SKM-1 treated with dmso at 0.1 percent for 144 hours (cell line): Measurements from ENCODE around the gene INKA2.

Experiments used
- DNase-seq: peaks from one replicate; lab custom pipeline; 2025; ENCODE audit not compliant: unreplicated experiment; lab: John Stamatoyannopoulos, UW

The INKA2 gene

GRCh38 chr1:111739194-111739924 is at the start of gene INKA2:
Gene INKA2, minus strand, starts transcription at chr1:111739395. Its CDS starts 153 bp downstream, at chr1:111739242.
- peak; percentile 83 for DNase-seq

DNA sequence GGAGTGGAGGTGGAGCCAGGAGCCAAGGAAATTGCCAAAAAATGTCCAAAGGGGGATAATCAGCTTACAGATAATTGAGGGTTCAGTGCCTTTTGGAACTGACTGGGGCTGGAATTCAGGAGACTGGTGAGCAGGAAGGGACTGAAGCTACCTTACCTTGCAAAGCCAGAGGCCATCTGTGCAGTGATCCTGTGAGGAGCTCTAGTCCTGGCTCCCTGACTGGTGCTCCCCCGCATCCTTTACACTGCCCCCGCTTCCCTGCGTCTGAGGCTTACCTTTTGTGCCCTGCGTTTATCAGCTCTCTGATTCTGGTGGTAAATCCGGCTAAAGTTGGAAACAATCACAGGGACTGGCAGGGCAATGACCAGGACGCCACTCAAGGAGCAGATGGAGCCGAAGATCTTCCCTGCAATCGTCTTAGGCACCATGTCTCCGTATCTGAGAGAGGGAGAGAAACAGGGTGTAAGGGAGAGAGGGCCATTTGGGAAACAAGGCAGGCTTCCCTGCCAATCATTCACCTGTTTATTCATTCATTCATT is 47.5 kb upstream of the INKA2 start:
- no peak for DNase-seq

GRCh38 chr1:111784273-111784901 is 45.2 kb upstream of the INKA2 start:
- DNase-seq, result no peak

DNA sequence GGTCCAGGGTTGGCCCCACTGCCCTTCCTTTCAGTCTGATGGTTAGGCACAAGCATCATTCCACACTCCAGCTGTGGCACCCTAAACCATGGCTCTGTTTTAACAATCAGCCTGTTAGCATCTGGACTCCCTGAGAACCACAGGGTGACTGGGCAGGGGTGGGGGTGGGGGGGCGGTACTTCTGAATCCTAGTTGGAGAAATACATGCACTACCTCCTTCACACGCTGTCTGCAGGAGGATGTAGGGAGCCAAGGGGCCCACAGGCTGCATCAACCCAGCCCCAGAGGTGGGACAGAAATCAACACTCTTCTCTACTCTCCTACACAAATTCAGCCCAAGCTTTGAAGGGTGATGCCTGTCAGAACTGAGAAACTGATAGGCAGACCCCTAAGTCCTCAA is 40.4 kb upstream of the INKA2 start:
- no peak for DNase-seq

DNA sequence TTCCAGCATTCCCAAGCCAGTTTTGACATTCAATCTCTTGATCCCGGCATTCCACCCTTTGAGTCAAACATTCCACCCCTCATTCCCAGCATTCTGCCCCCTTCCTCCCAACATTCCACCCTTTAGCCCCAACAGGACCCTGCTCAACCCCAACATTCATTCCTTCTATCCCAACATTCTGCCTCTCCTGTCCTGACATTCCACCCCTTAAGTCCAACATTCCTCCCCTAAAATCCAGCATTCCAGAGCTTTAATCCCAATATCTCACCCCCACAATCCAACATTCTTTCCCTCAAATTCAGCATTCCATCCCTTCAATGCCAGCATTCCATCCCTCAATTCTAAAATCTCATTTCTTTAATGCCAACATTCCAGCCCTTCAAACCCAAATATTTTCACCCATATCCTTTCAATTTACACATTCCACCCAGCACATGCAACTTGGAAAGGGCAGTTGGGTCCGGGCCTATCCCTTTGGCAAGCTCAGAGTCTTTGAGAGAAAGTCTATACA is 39.4 kb upstream of the INKA2 start:
- DNase-seq, result no peak

DNA sequence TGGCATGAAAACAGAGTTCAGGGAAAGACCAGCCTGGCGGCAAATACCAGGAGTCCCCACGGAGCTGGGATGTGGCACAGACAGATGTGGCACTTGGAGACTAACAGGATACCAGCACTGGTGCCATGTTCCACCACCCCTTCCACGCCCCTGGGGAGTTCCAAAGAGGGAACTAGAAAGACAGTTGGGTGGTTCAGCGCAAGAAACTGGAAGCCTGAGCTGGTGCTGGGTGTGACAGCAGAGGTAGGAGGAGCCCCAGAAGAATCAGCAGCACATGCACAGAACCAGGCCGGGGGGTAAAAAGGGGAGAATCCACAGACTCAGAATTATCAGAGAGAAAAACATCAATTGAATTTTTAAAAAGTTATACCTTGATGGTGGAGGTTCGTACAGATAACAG is 38.9 kb upstream of the INKA2 start:
- no peak for DNase-seq

DNA sequence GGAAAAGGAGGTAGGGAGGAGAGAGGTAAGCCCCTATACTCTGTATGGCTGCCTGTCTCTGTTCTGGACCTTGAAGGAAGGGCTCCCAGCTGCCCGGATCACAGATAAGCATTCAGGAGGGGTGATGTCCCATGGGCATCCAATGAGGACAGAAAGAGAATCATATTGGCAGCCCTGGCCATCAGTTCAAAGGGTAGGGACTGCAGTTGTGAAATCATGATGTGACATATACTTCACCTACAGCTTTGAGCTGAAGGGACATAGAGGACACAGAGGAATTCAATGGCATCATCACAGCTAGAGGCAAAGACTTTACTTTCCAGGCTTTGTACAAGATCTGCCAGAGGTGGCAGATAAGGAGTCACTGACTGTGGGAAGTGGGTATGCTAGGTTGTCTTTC is 38.1 kb upstream of the INKA2 start:
- DNase-seq, result no peak

DNA sequence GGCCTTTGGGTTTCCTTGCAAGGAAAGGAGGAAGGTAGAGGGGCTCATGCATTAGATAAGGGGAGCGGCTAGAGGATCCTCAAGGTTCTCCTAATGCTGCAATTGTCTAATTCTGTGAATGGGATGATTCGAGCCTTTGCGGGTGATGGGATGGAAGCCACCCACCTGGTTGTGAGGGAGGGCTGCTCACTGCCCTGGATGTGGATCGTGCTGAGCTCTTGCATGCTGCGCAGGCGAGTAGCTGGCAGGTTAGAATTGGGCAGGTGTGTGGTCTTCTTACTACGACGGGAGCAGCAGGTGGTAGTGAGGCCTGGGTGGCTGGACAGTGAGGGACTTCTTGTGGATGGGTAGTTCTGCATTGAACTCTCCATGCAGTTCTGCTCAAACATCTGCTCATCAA is 37.7 kb upstream of the INKA2 start:
- DNase-seq, result no peak

DNA sequence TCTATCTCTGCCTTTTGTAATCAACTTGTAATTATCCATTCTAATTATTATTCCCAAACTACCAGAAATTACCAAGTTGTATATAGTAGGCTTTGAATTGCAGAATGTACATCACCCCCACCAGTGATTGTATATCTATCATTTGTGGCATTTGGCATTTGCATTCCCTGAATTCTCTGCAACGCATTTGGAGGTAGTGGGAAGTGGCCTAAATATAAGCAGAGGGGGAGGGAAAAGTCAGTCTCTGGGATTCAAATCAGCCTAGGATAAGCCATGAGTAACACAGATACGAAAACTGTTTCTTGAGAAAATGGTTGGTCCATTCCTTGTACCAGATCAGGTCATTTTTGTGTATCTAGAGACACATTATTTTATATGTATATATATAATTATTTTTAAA is 37.2 kb upstream of the INKA2 start:
- no peak for DNase-seq

DNA sequence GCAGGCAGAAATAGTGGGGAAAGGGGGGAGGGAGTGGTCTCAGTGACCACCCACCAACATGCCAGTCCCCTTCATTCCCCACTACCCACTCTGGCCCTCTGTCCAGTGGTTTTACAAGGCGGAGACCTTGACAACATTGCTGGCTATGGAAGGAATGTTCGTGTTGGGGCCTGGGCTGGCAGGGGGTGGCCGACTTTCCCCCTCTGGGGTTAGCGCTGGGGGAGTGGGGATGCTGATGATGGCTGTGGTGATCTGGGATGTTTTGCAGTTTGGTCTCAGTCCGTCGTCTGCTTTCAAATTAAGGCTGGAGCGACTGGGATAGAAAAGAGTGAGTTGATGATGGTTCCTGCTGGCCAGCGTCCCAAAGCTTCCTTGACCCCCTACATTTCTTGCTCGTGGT is 36.8 kb upstream of the INKA2 start:
- DNase-seq, result no peak

- DNase-seq, result no peak
Observed at GRCh38 chr1:111770916-111771315, 31.7 kb upstream of the INKA2 start.

- peak; percentile 57 for DNase-seq
Observed at GRCh38 chr1:111769517-111770146, 30.4 kb upstream of the INKA2 start.

DNA sequence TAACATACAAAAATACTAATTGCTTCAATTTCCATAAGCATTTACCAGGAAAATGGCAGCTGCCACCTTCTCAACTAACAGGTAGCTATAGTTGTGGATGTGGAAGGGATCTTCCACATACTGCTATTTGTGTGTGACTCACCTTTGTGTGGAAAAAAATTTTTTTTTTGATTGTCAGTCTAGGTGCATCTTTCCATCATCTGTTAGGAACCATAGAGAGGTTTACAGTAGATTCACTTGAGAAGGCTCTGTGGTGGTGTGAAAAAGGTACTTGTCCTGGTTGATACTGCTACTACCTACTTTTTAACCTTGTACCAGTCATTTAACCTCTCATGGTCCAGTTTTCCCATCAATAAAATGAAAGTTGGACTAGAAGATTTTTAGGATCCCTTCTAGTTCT is 29.4 kb upstream of the INKA2 start:
- DNase-seq, result no peak

- no peak for DNase-seq
Observed at GRCh38 chr1:111768023-111768422, 28.8 kb upstream of the INKA2 start.

DNA sequence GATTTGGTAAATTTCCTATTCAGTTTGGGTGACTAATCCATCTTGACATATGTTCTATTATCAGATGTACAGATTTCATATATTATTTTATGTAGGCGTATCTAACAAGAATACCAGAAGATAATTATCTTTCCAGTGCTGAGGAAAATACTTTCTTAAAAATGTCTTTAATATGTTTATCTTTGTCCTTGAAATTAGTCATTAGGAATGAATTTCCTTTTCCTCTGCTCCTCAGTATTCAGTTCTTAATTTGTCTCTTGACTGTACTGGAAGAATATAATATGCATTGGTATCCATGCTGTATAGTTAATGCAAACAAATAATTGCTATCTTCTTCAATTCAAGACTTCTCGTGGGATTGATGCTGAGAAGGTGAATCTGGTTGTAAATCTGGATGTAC is 23.1 kb upstream of the INKA2 start:
- no peak for DNase-seq

- DNase-seq, result no peak
Observed at GRCh38 chr1:111761717-111762116, 22.5 kb upstream of the INKA2 start.

DNA sequence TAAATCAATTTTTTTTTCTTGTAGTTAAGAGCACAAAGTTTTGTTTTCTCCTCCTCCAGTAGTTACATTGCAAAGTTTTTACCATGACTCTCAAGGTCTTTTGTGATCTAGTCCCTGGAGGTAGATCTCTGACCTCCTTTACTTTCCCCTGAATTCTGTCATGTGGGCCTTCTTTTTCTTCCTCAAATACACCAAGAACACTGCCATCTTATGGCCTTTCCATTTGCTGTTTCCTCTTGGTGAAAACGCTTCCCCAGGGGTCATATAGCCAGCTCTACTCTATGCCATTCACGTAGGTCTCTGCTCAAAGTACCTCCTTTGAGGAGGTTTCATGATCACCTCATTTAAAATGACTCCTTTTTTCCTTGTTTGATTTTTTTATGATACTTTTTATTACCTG is 19.2 kb upstream of the INKA2 start:
- peak; percentile 20 for DNase-seq

- no peak for DNase-seq
Observed at GRCh38 chr1:111756124-111756513, 16.9 kb upstream of the INKA2 start.

GRCh38 chr1:111755331-111756123 is 16.3 kb upstream of the INKA2 start, which contains the start of gene DDX20:
Gene DDX20, plus strand, starts transcription at chr1:111755901. Its CDS starts 24 bp downstream, at chr1:111755925.
- DNase-seq, result peak; percentile 99

GRCh38 chr1:111754984-111755330 is 15.8 kb upstream of the INKA2 start:
- DNase-seq, result no peak

- DNase-seq, result no peak
Observed at GRCh38 chr1:111751906-111752575, 12.8 kb upstream of the INKA2 start.
